HFFc6 (cell line): ENCODE data around the gene CHFR. TPM values are rescaled to one million over a fixed set of nuclear protein-coding genes. Genes with fewer than 3 reads are reported as not detected.

Experiments used
- DNase-seq: peaks from one replicate; pipeline ENCODE4 v3.0.0-alpha.2; 2018
- H3K27ac Mint-ChIP-seq: 2 replicates; pipeline ENCODE4 v1.8.0; 2020; ENCODE audit warnings: mild to moderate bottlenecking, mixed read lengths
- H3K27me3 Mint-ChIP-seq: 2 replicates; pipeline ENCODE4 v1.8.0; 2021; ENCODE audit warnings: mild to moderate bottlenecking, moderate library complexity, mixed read lengths; ENCODE audit not compliant: insufficient read depth
- H3K36me3 Mint-ChIP-seq: 2 replicates; pipeline ENCODE4 v1.8.0; 2021; ENCODE audit warnings: low read depth, mixed read lengths
- H3K4me1 Mint-ChIP-seq: 2 replicates; pipeline ENCODE4 v1.8.0; 2020; ENCODE audit warnings: low read depth, mixed read lengths
- H3K4me3 Mint-ChIP-seq: 2 replicates; pipeline ENCODE4 v1.8.0; 2020; ENCODE audit warnings: mild to moderate bottlenecking, moderate library complexity, mixed read lengths
- H3K9me3 Mint-ChIP-seq: 2 replicates; pipeline ENCODE4 v1.8.0; 2020; ENCODE audit warnings: mild to moderate bottlenecking, mixed read lengths
- CTCF ChIP-seq: fragments of 200-600 bp; sonication (generic); IDR thresholded peaks from 2 replicates; pipeline ENCODE4 v1.5.0; 2021; ENCODE audit warnings: antibody characterized with exemption, mild to moderate bottlenecking
- total RNA-seq, 6 experiments: library from RNA; stranded (reverse); fragmentation: NEBNext Ultra II Directional; extraction: Animal tissue kit (Norgen Biotek cat#: 25700); gene quantifications; 2 replicates in 1 of 6; 3 replicates in 5 of 6; pipeline ENCODE4 v1.2.3, GENCODE V29; 2021

Gene CHFR
- total RNA-seq, 6 experiments from 2014 or later: 23.1 to 30.0 (median 26.2) TPM

GRCh38 chr12:132841151-132841550 is 46.3 kb downstream of the CHFR start:
- no peaks in the 10 kb centered on the region for H3K9me3 Mint-ChIP-seq
- H3K27ac Mint-ChIP-seq: no peak overlapping the region
- no peaks in the 10 kb centered on the region for H3K4me1 Mint-ChIP-seq
- peaks cover 30% of the 10 kb centered on the region for H3K36me3 Mint-ChIP-seq
- H3K4me3 Mint-ChIP-seq: no peak overlapping the region
- TF ChIP-seq CTCF: no peak
- DNase-seq: no peak
- peaks cover 3% of the 10 kb centered on the region for H3K27me3 Mint-ChIP-seq

GRCh38 chr12:132840536-132840935 is 46.9 kb downstream of the CHFR start:
- Mint-ChIP-seq H3K36me3 (peaks cover 23% of the 10 kb centered on the region), H3K9me3 (no peaks in the 10 kb centered on the region), H3K27ac (no peak overlapping the region), H3K4me3 (no peak overlapping the region), H3K27me3 (peaks cover 3% of the 10 kb centered on the region), H3K4me1 (no peaks in the 10 kb centered on the region)
- no peak for TF ChIP-seq CTCF
- no peak for DNase-seq

GRCh38 chr12:132839558-132840235 is 47.7 kb downstream of the CHFR start:
- Mint-ChIP-seq H3K4me3 (no peak overlapping the region), H3K27ac (no peak overlapping the region), H3K4me1 (no peaks in the 10 kb centered on the region), H3K27me3 (peaks cover 3% of the 10 kb centered on the region), H3K36me3 (peaks cover 29% of the 10 kb centered on the region), H3K9me3 (no peaks in the 10 kb centered on the region)
- no peak for DNase-seq
- TF ChIP-seq CTCF: no peak

GRCh38 chr12:132838410-132839080 is 48.9 kb downstream of the CHFR start:
- Mint-ChIP-seq H3K27ac (no peak overlapping the region), H3K9me3 (no peaks in the 10 kb centered on the region), H3K4me3 (no peak overlapping the region), H3K27me3 (peaks cover 3% of the 10 kb centered on the region), H3K4me1 (no peaks in the 10 kb centered on the region), H3K36me3 (peaks cover 34% of the 10 kb centered on the region)
- DNase-seq: no peak
- no peak for TF ChIP-seq CTCF

- no peaks in the 10 kb centered on the region for H3K4me1 Mint-ChIP-seq
- H3K4me3 Mint-ChIP-seq: no peak overlapping the region
- TF ChIP-seq CTCF: no peak
- H3K36me3 Mint-ChIP-seq: peaks cover 41% of the 10 kb centered on the region
- H3K27ac Mint-ChIP-seq: no peak overlapping the region
- no peaks in the 10 kb centered on the region for H3K9me3 Mint-ChIP-seq
- H3K27me3 Mint-ChIP-seq: peaks cover 3% of the 10 kb centered on the region
- no peak for DNase-seq
Measured at GRCh38 chr12:132837693-132838409, 49.6 kb downstream of the CHFR start.
